K562 (cell line): ENCODE results near the gene C13orf46. TPM values are rescaled to one million over a fixed set of nuclear protein-coding genes. Genes with fewer than 3 reads are reported as not detected.

Experiments used
- ARID3A ChIP-seq: IDR thresholded peaks from 2 replicates; pipeline ENCODE4 v1.6.1; 2012; ENCODE audit warnings: low read depth, low read length, improper control_type of control experiment, borderline replicate concordance
- CTCFL ChIP-seq: IDR thresholded peaks from 2 replicates; pipeline ENCODE4 v1.6.1; 2011; ENCODE audit warnings: borderline replicate concordance, low read depth, mild to moderate bottlenecking, moderate library complexity, low read length; ENCODE audit not compliant: insufficient read depth, poor library complexity, severe bottlenecking
- CXXC5 ChIP-seq: fragments of 250-450 bp; sonication (Bioruptor Pico); IDR thresholded peaks from 2 replicates; pipeline ENCODE4 v1.8.0; 2022; ENCODE audit warnings: inconsistent platforms, mild to moderate bottlenecking, moderate library complexity
- HES1 ChIP-seq: fragments of 450-650 bp; IDR thresholded peaks from 2 replicates; pipeline ENCODE4 v1.6.1; 2016; ENCODE audit warnings: low read depth, mild to moderate bottlenecking, moderate library complexity
- THRAP3 ChIP-seq: fragments of 450-650 bp; IDR thresholded peaks from 2 replicates; pipeline ENCODE4 v1.6.1; 2016; ENCODE audit warnings: mild to moderate bottlenecking, inconsistent platforms, borderline replicate concordance
- polyA plus RNA-seq, 8 experiments: library from polyadenylated mRNA; depleted of rRNA in 4 of 8; stranded (reverse) in 5 of 8; unstranded in 3 of 8; fragments of >200 nt; fragmentation: Nextera tagmentation in 2 of 8; fragmentation: Illumina TruSeq in 1 of 8; extraction: Ambion mirVana in 2 of 8; extraction: Trizol in 1 of 8; gene quantifications; 2 replicates each; pipeline versions ENCODE4 v1.2.1 to v1.2.3, GENCODE V29; 2011 to 2014; ENCODE audit warnings: inconsistent platforms in 1 of 8, missing spikeins in 1 of 8
- total RNA-seq, 7 experiments: library from RNA; depleted of rRNA in 6 of 7; stranded (reverse); fragments of >200 nt in 6 of 7; fragmentation: Illumina TruSeq in 2 of 7; extraction: Trizol in 2 of 7; gene quantifications; 2 replicates each; pipeline versions ENCODE4 v1.2.1 to v1.2.3, GENCODE V29; 2011 to 2021; ENCODE audit warnings: low replicate concordance in 1 of 7

The C13orf46 gene
- total and polyA plus RNA-seq, 9 of the 15 experiments (the other 6 are each of a cell fraction or from before 2014, with no cell fraction given) = 0.04 to 0.24 (median 0.05) TPM; not detected in 4

- no peak for TF ChIP-seq ARID3A
- TF ChIP-seq CTCFL = no peak
- TF ChIP-seq HES1 = no peak
- no peak for TF ChIP-seq THRAP3
- peak; percentile 64 for TF ChIP-seq CXXC5 (CRISPR knock-in tag)
Observed at GRCh38 chr13:113951246-113951999, 22.5 kb downstream of the C13orf46 start (continued).
